SH-SY5Y (cell line): Measurements from ENCODE around the gene KCNA10.

Source experiments
- GATA2 ChIP-seq: IDR thresholded peaks from 2 replicates; pipeline ENCODE4 v1.6.1; 2011; ENCODE audit warnings: mild to moderate bottlenecking, low read depth, low read length
- GATA3 ChIP-seq: IDR thresholded peaks from 2 replicates; pipeline ENCODE4 v1.6.1; 2011; ENCODE audit warnings: low read depth, mild to moderate bottlenecking, low read length, moderate library complexity

- no peak for TF ChIP-seq GATA2
- TF ChIP-seq GATA3: no peak
Measured at GRCh38 chr1:110472546-110472945, 46.4 kb downstream of the KCNA10 start.
